BE2C (cell line): ENCODE results near the gene KANK3.
A peak's percentile ranks its signal among the peaks of the same experiment; 100 is the strongest.
"Not testable (repeated sequence)": the region's sequence is repeated elsewhere in the genome, so short reads cannot be mapped to it uniquely, and the experiment has no call there.

ENCODE experiments used
- DNase-seq: peaks from one replicate; pipeline ENCODE4 v3.0.0-alpha.2; 2020
- H3K27me3 ChIP-seq: fragments of 250-450 bp; sonication (Bioruptor Pico); 2 replicates; pipeline ENCODE4 v1.5.1; 2020; ENCODE audit warnings: mild to moderate bottlenecking
- H3K36me3 ChIP-seq: fragments of 250-450 bp; sonication (Bioruptor Pico); 2 replicates; pipeline ENCODE4 v1.5.1; 2020; ENCODE audit warnings: mild to moderate bottlenecking
- H3K4me1 ChIP-seq: fragments of 250-450 bp; sonication (Bioruptor Pico); 2 replicates; pipeline ENCODE4 v1.5.1; 2020
- H3K4me3 ChIP-seq: 2 replicates; pipeline ENCODE4 v1.5.1; 2011; ENCODE audit warnings: low read depth, low read length
- H3K9me3 ChIP-seq: fragments of 250-450 bp; sonication (Bioruptor Pico); 2 replicates; pipeline ENCODE4 v1.5.1; 2020
- CTCF ChIP-seq: IDR thresholded peaks from 2 replicates; pipeline ENCODE4 v1.5.1; 2012; ENCODE audit warnings: mild to moderate bottlenecking, low read depth, low read length

Gene KANK3

GRCh38 chr19:8343483-8343844 is 402 bp upstream of the KANK3 start:
- Histone ChIP-seq H3K4me3 (no peak overlapping the region), H3K36me3 (no peaks in the 10 kb centered on the region), H3K4me1 (no peaks in the 10 kb centered on the region; the same call in 1 of the 2 replicates), H3K27me3 (peaks cover 56% of the 10 kb centered on the region), H3K9me3 (no peaks in the 10 kb centered on the region)
- DNase-seq: no peak
- TF ChIP-seq CTCF: no peak

GRCh38 chr19:8342316-8342683 is 762 bp downstream of the KANK3 start:
- Histone ChIP-seq H3K4me1 (no peaks in the 10 kb centered on the region), H3K36me3 (no peaks in the 10 kb centered on the region), H3K4me3 (no peak overlapping the region), H3K9me3 (no peaks in the 10 kb centered on the region), H3K27me3 (peaks cover 68% of the 10 kb centered on the region)
- DNase-seq: no peak
- TF ChIP-seq CTCF: no peak

GRCh38 chr19:8341504-8341903 is 1.6 kb downstream of the KANK3 start:
- not testable (repeated sequence) for H3K4me1 ChIP-seq, H3K4me3 ChIP-seq, H3K36me3 ChIP-seq, DNase-seq, H3K9me3 ChIP-seq
- H3K27me3 ChIP-seq: peaks cover 72% of the 10 kb centered on the region

- H3K4me1 ChIP-seq: no peaks in the 10 kb centered on the region
- H3K4me3 ChIP-seq: no peak overlapping the region
- H3K36me3 ChIP-seq: no peaks in the 10 kb centered on the region
- H3K9me3 ChIP-seq: 0 out of 2 replicates have a peak, but pooled peaks cover 4% of the 10 kb centered on the region
- H3K27me3 ChIP-seq: peaks cover 81% of the 10 kb centered on the region
- no peak for DNase-seq
- TF ChIP-seq CTCF: peak; percentile 28; the same call in 1 of the 2 replicates
These were observed 2.5 kb downstream of the KANK3 start for GRCh38 chr19:8340341-8341096.

GRCh38 chr19:8338835-8339234 is 4.2 kb downstream of the KANK3 start:
- Histone ChIP-seq H3K4me1 (no peaks in the 10 kb centered on the region), H3K9me3 (0 out of 2 replicates have a peak, but pooled peaks cover 5% of the 10 kb centered on the region), H3K4me3 (no peak overlapping the region), H3K27me3 (peaks cover 87% of the 10 kb centered on the region), H3K36me3 (no peaks in the 10 kb centered on the region)
- no peak for TF ChIP-seq CTCF
- no peak for DNase-seq

GRCh38 chr19:8337728-8338127 is 5.3 kb downstream of the KANK3 start:
- no peak for TF ChIP-seq CTCF
- Histone ChIP-seq H3K36me3 (no peaks in the 10 kb centered on the region), H3K27me3 (peaks cover 86% of the 10 kb centered on the region), H3K4me1 (no peaks in the 10 kb centered on the region), H3K9me3 (0 out of 2 replicates have a peak, but pooled peaks cover 5% of the 10 kb centered on the region), H3K4me3 (no peak overlapping the region)
- no peak for DNase-seq
